HTERT RPE-1 (cell line): ENCODE data around the gene LOXL1.
"Not testable (repeated sequence)": the region's sequence is repeated elsewhere in the genome, so short reads cannot be mapped to it uniquely, and the experiment has no call there.

Experiments
- in situ Hi-C: fragments of 300-500 bp; cut with MboI; formaldehyde crosslinking; loops from 4 replicates; pipeline ENCODE4 v1.14.3; 2020; ENCODE audit warnings: low sequenced_read_pairs

Gene LOXL1

GRCh38 chr15:73937296-73937695 is 11.0 kb downstream of the LOXL1 start:
- in situ Hi-C loops = no loop called here

DNA sequence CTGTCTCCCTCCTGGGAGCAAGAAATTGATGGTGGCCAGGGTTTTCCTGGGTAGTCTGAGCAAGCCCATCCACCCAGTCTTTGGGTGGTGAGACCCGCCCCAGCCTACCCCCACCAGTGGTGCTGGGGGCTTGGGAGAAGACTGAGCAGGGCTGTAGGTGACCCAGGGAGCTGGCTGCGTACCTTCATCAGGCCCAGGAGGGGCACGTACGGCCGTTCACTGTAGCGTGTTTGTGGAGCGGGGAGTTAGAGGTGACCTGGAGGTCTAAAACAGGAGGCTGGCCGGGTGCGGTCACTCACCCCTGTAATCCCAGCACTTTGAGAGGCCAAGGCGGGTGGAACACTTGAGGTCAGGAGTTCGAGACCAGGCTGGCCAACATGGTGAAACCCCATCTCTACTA is 11.5 kb downstream of the LOXL1 start:
- in situ Hi-C loops = no loop called here

GRCh38 chr15:73938516-73938915 is 12.3 kb downstream of the LOXL1 start:
- in situ Hi-C loops = not testable (repeated sequence)

DNA sequence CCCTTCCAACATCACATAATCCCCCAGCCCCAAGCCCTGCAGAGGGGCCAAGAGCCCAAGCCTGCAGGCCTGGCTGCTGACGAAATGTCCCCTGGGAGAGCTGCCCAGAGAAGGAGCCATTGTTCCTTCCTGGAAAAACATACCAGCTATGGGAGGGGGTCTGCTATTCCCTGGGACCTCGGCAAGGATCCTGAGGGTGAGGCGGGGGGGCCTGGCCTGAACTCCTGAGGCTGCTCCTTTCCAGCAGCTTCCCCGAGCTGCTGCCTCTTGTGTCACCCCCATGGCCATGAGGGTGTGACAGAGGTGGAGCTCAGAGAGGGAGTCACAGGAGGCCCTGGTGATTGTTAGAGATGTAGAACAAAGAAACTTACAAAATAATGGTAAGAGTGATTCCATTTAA is 12.9 kb downstream of the LOXL1 start:
- in situ Hi-C loops = no loop called here

DNA sequence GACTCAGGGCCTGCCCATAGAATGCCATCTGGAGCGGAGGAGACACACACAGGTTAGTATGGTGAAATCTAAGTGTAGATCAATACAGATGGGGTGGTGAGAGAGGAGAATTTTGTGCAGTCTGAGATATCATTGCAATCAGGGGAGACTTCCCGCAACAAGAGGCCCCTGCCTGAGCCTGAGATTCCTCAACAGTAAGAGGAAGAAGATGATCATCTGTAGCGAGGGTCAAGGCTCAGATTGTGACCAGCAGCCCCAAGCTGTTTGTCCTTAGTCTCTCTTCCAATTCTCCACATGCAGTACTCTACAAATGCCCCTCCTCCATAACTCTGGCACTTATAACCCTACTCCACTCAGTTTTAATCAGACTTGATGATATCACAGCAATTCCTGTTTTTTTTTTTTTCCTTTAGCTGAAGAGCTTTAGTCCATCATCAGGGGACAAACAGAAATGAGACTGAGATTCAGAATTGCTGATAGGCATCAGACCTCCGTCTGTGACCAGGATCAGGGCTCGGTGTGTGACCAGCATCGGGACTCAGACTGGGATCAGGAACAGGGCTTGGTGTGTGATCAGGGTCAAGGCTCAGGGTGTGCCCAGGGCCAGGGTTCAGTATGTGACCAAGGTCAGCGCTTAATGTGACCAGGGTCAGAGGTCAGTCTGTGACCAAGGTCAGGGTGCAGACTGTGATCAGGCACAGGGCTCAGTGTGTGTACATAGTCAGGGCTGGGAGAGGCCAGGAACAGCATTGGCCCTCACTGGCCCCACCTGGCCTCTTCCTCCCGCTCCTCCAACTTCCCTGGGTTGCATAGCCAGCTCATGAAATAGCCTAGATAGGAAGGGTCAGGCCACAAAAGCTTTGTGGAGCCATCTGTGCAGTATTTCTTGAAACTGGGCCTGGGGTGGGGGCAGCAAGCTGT is 14.1 kb downstream of the LOXL1 start:
- in situ Hi-C loops = no loop called here

- in situ Hi-C loops = no loop called here
Observed at GRCh38 chr15:73941044-73941443, 14.8 kb downstream of the LOXL1 start.

GRCh38 chr15:73941449-73941848 is 15.2 kb downstream of the LOXL1 start:
- in situ Hi-C loops = no loop called here

- in situ Hi-C loops = no loop called here
Observed at GRCh38 chr15:73941871-73942635, 15.8 kb downstream of the LOXL1 start.

- in situ Hi-C loops = no loop called here
Observed at GRCh38 chr15:73942751-73943270, 16.5 kb downstream of the LOXL1 start.

DNA sequence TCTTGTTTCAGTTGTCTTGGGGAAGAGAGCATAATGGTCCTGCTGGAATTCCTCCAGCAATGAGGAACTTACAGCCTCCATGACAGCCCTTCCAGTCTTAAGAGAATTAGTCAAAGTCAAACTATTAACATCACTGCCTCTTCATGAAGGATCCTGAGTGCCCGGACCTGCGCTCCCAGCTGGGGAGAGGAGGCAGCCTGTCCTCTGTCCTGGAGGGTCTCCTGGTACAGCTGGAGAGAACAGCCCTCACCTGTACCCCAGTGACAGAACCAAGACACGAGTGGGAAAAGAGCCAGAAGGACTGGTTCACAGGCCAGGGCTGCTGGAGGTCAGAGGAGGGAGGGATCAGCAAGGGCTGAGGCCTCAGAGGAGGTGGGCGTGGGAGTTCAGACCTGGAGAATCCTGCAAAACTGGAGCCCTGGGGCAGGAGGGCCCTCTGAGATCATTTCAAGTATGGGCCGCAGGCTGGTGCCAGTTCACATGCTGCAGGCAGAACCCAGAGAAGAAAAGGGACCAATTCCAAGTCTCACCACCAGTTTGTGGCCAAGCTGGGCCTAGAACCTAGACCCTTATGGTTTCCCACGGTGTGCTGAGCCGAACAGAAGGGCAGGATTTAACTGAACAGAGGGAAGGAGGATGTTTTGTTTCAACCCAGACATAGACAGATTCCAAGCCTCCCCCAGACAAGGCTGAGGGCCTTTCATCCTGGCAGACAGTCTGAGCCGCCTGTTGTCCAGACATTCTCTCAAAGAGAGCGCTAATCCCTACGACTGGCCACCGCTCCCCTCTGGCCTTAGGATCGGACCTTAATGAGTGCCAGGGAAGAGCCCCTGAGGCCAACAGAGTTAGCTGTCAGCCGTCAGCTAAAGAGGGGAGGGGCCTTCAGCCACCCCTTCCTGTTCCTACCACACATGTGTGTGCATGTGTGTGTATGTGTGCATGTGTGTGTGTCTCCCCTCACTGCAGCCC is 18.2 kb downstream of the LOXL1 start:
- in situ Hi-C loops = no loop called here

- in situ Hi-C loops = no loop called here
Observed at GRCh38 chr15:73945130-73945508, 18.9 kb downstream of the LOXL1 start.

DNA sequence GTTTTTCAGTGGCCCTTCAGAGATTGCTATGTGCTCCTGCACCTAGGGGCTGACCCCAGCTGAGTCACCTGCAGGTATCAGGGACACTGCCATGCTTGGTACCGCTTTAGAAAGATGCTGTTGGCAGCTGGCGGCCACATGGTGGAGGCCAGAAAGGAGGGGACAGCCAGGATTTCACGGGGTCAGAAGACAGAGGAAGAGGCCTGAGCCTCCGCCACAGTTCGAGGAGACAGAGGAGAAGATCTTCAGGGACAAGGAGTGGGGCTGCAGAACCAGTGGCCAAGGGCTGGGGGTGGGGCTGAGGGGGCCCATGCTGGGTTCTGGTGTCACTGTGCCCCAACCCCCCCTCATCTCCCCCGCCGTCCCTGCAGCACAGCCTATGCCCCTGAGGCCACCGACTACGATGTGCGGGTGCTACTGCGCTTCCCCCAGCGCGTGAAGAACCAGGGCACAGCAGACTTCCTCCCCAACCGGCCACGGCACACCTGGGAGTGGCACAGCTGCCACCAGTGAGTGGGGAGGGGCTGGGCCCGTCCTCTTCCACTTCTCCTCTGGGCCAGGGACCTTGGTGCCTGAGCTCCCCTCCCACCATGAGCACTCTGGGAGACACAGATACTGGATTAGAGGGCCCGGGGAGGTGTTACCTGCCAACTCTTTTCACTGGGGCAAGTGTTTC is 19.9 kb downstream of the LOXL1 start:
- in situ Hi-C loops = no loop called here

DNA sequence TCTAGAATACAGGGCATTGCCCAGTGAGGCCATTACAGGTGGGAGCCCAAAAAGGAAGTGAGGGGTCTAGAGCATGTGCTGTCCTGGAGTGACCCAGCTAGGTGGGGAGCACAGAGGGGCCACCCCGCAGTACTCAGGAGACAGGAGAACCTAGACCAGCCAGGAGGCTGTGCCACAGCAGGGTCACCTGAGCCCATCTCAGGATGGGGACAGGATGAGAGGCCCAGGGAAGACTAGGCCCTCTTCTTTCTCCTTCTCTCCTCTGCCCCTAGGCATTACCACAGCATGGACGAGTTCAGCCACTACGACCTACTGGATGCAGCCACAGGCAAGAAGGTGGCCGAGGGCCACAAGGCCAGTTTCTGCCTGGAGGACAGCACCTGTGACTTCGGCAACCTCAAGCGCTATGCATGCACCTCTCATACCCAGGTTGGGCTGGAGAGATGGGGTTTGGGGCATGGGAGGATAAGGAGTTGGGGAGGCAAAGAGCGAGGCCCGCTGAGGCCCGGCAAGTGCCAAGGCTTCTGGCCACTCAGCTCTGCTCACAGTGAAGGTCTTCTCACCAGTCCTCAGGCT is 20.6 kb downstream of the LOXL1 start:
- in situ Hi-C loops = no loop called here

- in situ Hi-C loops = no loop called here
Observed at GRCh38 chr15:73947651-73948050, 21.4 kb downstream of the LOXL1 start.

DNA sequence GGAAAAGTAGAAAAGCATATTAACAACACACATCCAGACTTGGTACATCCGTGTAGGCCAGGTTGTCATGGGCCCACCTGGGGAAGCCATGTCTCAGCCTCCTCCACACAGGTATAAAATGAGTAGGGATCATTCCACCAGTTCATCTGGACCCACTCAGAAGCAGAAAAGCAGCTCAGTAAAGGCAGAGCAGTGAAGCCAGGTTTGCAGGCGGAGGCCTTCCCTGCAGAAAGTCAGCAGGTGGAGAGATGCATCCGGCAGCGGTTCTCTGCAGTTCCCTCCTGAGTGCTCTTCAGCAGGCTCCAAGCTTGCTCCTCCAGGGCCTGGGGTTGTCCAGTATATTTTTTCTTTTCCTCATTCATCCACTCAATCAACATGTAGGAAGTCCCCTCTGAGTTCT is 22.1 kb downstream of the LOXL1 start:
- in situ Hi-C loops = no loop called here

- in situ Hi-C loops = no loop called here
Observed at GRCh38 chr15:73948982-73949381, 22.7 kb downstream of the LOXL1 start.

- in situ Hi-C loops = no loop called here
Observed at GRCh38 chr15:73949496-73949895, 23.2 kb downstream of the LOXL1 start.

GRCh38 chr15:73950479-73950830 is 24.2 kb downstream of the LOXL1 start:
- in situ Hi-C loops = no loop called here

- in situ Hi-C loops = no loop called here
Observed at GRCh38 chr15:73950831-73951561, 24.7 kb downstream of the LOXL1 start.
